Astrocyte of the cerebellum (primary cell): ENCODE measurements around the gene DGKD.

Experiments used
- DNase-seq: peaks from one replicate; pipeline ENCODE4 v3.0.0-alpha.2; 2011; ENCODE audit warnings: low read depth
- H3K4me3 ChIP-seq: 2 replicates; pipeline ENCODE4 v1.5.1; 2011; ENCODE audit warnings: mild to moderate bottlenecking, low read depth, low read length, moderate library complexity
- in situ Hi-C: cut with HindIII; loops from 2 replicates; pipeline ENCODE4 v1.10.0; 2017; ENCODE audit warnings: low sequenced_read_pairs
- TF ChIP-seq, protein P1 (sequence below): IDR thresholded peaks from 2 replicates; pipeline ENCODE4 v1.5.1; 2012; ENCODE audit warnings: low read length, low read depth, moderate library complexity, mild to moderate bottlenecking; ENCODE audit errors: missing control alignments

Gene DGKD

DNA sequence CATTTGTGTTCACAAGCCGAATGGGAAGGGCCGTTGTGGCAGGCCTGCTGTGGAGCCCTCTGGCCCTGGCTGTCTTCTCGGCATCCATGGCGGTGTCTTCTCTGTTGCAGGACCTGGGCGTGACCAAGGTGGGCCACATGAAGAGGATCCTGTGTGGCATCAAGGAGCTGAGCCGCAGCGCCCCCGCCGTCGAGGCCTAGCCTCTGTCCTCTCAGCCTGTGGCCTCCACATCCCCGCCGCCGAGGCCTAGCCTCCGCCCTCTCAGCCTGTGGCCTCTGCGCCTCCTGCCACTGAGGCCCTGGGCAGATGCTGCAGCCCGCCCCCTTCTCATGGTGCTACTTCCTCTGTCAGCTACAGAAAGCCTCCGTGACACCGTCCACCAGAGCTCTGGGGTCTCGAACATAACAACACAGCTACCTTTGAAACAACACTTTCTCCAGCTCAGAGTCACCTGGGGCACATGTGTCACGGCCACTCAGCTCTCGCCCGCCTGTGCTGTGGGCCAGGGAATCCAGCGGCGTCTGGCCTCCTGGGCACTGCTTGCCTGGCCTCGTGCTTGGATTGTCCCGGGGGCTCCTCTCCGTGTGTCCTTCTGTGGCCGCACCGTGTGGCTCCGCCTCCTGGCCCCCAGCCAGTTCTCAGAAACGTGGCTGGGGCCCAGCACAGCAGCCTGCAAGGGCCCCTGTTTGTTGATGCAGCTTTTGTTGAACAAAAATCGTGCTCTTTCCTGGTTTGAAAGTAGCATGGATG lies 115.1 kb downstream of the DGKD start:
- H3K4me3 ChIP-seq, result no peak overlapping the region
- DNase-seq, result no peak
- TF ChIP-seq, protein P1, sequence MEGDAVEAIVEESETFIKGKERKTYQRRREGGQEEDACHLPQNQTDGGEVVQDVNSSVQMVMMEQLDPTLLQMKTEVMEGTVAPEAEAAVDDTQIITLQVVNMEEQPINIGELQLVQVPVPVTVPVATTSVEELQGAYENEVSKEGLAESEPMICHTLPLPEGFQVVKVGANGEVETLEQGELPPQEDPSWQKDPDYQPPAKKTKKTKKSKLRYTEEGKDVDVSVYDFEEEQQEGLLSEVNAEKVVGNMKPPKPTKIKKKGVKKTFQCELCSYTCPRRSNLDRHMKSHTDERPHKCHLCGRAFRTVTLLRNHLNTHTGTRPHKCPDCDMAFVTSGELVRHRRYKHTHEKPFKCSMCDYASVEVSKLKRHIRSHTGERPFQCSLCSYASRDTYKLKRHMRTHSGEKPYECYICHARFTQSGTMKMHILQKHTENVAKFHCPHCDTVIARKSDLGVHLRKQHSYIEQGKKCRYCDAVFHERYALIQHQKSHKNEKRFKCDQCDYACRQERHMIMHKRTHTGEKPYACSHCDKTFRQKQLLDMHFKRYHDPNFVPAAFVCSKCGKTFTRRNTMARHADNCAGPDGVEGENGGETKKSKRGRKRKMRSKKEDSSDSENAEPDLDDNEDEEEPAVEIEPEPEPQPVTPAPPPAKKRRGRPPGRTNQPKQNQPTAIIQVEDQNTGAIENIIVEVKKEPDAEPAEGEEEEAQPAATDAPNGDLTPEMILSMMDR, result no peak
- in situ Hi-C loops, result no loop called here

DNA sequence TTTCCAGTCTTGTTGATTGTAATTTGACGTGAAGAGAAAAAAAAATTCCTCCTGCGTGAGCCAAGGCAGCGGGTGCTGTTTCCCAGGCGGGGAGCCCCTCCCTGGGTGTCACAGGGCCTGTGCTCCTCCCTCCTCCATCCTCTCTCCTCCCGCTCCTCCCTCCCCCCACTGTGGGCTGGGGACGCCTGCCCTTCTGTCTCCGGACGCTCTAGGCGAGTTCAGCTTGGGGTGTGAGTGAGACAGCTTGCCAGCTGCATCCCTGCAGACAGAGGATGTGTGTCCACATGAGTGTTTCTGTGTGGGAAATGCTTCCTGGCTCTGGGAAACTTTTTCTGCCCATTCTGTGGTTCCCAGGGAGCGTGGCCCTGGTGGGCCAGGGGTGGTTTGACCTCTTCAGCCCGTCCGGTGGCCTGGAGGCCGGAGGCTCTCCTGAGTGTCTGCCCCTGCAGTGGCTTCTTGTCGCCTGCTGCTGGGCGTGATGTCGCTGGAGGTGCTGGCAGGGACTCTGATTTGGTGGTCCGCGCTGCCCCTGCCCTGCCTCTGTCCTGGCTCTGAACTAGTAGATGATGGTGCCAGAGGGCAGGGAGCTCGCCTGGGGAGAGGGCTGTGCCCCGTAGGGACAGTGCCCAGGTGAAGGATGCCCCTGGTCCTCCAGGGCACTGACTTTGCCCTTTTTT lies 115.9 kb downstream of the DGKD start:
- H3K4me3 ChIP-seq, result no peak overlapping the region
- in situ Hi-C loops, result no loop called here
- TF ChIP-seq, protein P1, result no peak
- DNase-seq, result no peak

DNA sequence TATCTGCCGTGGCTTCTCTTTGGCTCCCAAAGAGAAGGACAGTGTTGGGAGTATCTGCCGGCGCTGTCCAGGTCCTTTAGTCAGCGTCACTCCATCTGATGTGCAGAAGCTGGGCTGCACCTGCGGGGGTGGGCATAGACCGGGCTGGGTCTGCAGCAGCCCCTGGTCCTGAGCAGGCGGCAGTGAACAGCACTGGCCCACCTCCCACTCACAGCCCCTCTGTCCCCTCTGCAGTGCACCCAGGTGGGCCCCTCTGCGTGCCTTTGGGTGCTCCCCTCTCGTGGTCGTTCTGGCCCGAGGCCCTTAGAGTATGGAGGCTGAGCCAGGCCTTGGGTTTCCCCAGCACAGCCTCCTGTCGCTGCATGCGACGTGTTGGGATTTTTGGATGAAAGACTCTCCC lies 116.5 kb downstream of the DGKD start:
- in situ Hi-C loops, result no loop called here
- TF ChIP-seq, protein P1, result no peak

DNA sequence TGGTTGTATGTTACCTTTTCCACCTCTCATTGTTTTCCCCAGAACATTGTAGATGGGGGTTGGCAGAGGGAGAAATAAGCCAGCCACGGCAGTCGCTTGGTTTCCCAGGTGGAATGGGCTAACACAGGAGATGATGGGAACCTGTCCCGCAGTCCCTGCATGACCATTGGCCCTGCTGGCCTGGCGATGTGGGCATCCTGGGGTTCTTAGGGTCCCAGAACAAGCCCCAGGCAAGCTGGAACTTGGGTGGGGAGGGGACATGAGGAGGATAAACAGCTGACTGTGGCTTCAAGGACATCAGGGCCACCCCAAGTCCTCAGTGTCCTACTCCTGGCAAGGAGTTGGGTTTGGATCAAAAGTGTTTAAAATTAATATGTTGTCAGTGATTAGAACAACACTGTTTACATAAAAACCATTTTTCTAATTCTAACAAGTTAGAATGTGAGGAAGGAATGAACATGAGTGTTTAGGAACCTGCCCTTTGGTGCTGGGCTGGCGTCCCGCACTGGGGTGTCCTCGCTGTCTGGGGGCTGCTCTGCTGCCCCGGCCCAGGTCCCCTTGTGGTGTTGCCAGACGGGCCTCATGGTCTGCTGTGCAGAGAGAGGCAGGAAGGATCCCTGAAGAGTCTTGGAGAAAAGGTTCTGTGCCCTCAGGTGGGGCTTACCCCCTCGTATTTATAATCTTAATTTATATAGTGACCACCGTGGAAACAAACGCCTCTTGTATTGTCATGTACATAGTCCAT lies 117.2 kb downstream of the DGKD start:
- DNase-seq, result no peak
- in situ Hi-C loops, result no loop called here
- H3K4me3 ChIP-seq, result no peak overlapping the region

More for the DNA sequence above, 116.5 kb downstream of the DGKD start:
- H3K4me3 ChIP-seq, result no peak overlapping the region
- no peak for DNase-seq

DNA sequence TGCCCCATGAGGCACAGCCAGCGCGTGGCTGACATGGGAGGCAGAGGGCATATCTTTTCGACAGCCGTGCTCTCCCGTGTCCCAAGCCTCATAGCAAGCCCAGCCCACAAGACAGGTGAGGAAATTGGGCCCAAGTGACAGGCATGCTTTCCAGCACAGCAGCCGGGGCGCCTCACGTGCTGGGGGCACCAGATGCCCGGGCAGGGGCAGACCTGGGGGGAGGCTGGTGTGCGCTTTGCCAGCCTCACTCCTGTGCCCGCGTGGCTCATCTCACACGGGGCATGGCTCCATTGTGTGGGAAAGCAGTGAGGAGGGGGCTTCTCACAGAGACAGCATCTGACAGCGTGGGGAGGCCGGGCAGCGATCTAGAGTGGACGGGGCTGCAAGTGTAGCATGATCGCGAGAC lies 119.1 kb downstream of the DGKD start:
- TF ChIP-seq, protein P1, result no peak
- no peak for DNase-seq
- no peak overlapping the region for H3K4me3 ChIP-seq
- in situ Hi-C loops, result no loop called here

More for the DNA sequence above, 117.2 kb downstream of the DGKD start:
- TF ChIP-seq, protein P1, result no peak

DNA sequence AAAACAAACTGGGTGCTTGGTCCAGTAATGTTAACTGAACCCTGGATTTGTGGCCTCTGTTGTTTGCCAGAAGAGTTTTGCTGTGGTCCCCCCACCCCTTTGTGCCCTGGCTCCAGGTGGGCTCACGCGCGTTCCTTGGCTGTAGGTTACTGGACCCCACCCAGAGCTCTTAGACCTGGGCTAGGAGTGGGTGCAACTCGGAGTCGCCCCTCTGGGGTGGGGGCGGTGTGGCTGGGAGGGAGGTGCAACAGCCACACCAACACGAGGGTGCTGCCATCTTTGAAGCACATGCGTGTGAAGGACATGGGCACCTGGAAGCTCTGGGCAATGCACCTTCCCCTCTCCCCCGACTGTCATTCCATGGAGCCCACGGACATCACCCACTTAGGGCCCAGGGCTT lies 119.6 kb downstream of the DGKD start:
- in situ Hi-C loops, result no loop called here
- TF ChIP-seq, protein P1, result no peak
- no peak for DNase-seq
- no peak overlapping the region for H3K4me3 ChIP-seq
